Keratinocyte (primary cell): Measurements from ENCODE around the gene GIMAP7. TPM values are rescaled to one million over a fixed set of nuclear protein-coding genes. Genes with fewer than 3 reads are reported as not detected.

ENCODE experiments used
- DNase-seq: peaks from one replicate; pipeline ENCODE4 v3.0.0-alpha.2; 2011; ENCODE audit warnings: low read depth, missing footprints, low spot score
- FAIRE-seq: peaks from 2 replicates; lab custom pipeline; 2011; peaks lifted over from hg19 to GRCh38; lab: Jason Lieb, UNC
- H2AFZ ChIP-seq: 2 replicates; pipeline ENCODE4 v1.6.0; 2012; ENCODE audit warnings: low read length, control low read depth, inconsistent platforms; ENCODE audit not compliant: control insufficient read depth
- H3K27ac ChIP-seq: 2 replicates; pipeline ENCODE4 v1.5.1; 2011; ENCODE audit warnings: low read length; ENCODE audit not compliant: control insufficient read depth, insufficient read depth
- H3K27me3 ChIP-seq: 3 replicates; pipeline ENCODE4 v1.6.0; 2011; ENCODE audit warnings: low read length; ENCODE audit not compliant: control insufficient read depth, insufficient read depth; ENCODE audit errors: extremely low read depth
- H3K36me3 ChIP-seq, 2 experiments: 2 replicates in 1 of 2; 3 replicates in 1 of 2; pipeline ENCODE4 v1.5.1; 2011; ENCODE audit warnings: low read length in 2 of 2, mild to moderate bottlenecking in 1 of 2; ENCODE audit not compliant: control insufficient read depth in 2 of 2, insufficient read depth in 2 of 2; ENCODE audit errors: extremely low read depth in 1 of 2
- H3K4me1 ChIP-seq: 3 replicates; pipeline ENCODE4 v1.5.1; 2011; ENCODE audit warnings: low read length; ENCODE audit not compliant: control insufficient read depth, insufficient read depth; ENCODE audit errors: extremely low read depth
- H3K4me2 ChIP-seq: 3 replicates; pipeline ENCODE4 v1.6.0; 2011; ENCODE audit warnings: low read depth, low read length; ENCODE audit not compliant: control insufficient read depth, insufficient read depth; ENCODE audit errors: extremely low read depth
- H3K4me3 ChIP-seq, 3 experiments: fragments of 200-600 bp in 1 of 3; sonication (generic) in 1 of 3; 2 replicates in 2 of 3; 3 replicates in 1 of 3; pipeline ENCODE4 v1.5.1; 2011 to 2016; ENCODE audit warnings: low read length in 3 of 3, mild to moderate bottlenecking in 3 of 3, control low read depth in 2 of 3, inconsistent platforms in 1 of 3, low read depth in 1 of 3, mixed read lengths in 1 of 3, mixed run types in 1 of 3, moderate library complexity in 1 of 3; ENCODE audit not compliant: control insufficient read depth in 2 of 3, insufficient read depth in 2 of 3; ENCODE audit errors: extremely low read depth in 1 of 3
- H3K79me2 ChIP-seq: 2 replicates; pipeline ENCODE4 v1.6.0; 2012; ENCODE audit warnings: low read length; ENCODE audit not compliant: control insufficient read depth, insufficient read depth
- H3K9ac ChIP-seq: 3 replicates; pipeline ENCODE4 v1.6.0; 2011; ENCODE audit warnings: low read length; ENCODE audit not compliant: control insufficient read depth, insufficient read depth; ENCODE audit errors: extremely low read depth
- H3K9me1 ChIP-seq: 3 replicates; pipeline ENCODE4 v1.6.0; 2011; ENCODE audit warnings: low read length; ENCODE audit not compliant: control insufficient read depth, insufficient read depth; ENCODE audit errors: extremely low read depth
- H3K9me3 ChIP-seq: 2 replicates; pipeline ENCODE4 v1.5.1; 2012; ENCODE audit warnings: low read depth, low read length; ENCODE audit not compliant: control insufficient read depth
- H4K20me1 ChIP-seq: 3 replicates; pipeline ENCODE4 v1.6.0; 2011; ENCODE audit warnings: low read length; ENCODE audit not compliant: control insufficient read depth, insufficient read depth; ENCODE audit errors: extremely low read depth
- EZH2 ChIP-seq: IDR thresholded peaks from one replicate; pipeline ENCODE4 v1.6.1; 2012; ENCODE audit warnings: inconsistent platforms, mild to moderate bottlenecking, low read length, moderate library complexity
- dilution Hi-C: fragments of 300-500 bp; cut with MboI; formaldehyde crosslinking; loops from one replicate; pipeline ENCODE4 v1.7.0; 2020; ENCODE audit warnings: low sequenced_read_pairs; ENCODE audit not compliant: extremely low pct_ligation_motif_present
- polyA plus RNA-seq, 5 experiments: library from polyadenylated mRNA; depleted of rRNA in 3 of 5; stranded (reverse) in 3 of 5; stranded (forward) in 1 of 5; unstranded in 1 of 5; fragments of >200 nt; gene quantifications; 1 replicate in 1 of 5; 2 replicates in 3 of 5; 3 replicates in 1 of 5; pipeline versions ENCODE4 v1.2.1 to v1.2.3, GENCODE V29; 2011 to 2012; ENCODE audit warnings: missing spikeins in 2 of 5, low read depth in 1 of 5, low replicate concordance in 1 of 5
- TF ChIP-seq, protein P1 (sequence below), 3 experiments: IDR thresholded peaks in 1 of 3; conservative IDR thresholded peaks in 1 of 3; optimal IDR thresholded peaks in 1 of 3; 2 replicates in 2 of 3; 3 replicates in 1 of 3; pipeline versions ENCODE3 to v1.5.1; 2011; ENCODE audit warnings: low read length in 3 of 3, mild to moderate bottlenecking in 3 of 3, moderate library complexity in 2 of 3, control low read depth in 1 of 3, inconsistent platforms in 1 of 3; ENCODE audit not compliant: insufficient read depth in 2 of 3; ENCODE audit errors: extremely low read depth in 1 of 3

The GIMAP7 gene
- polyA plus RNA-seq, 1 donor (not counting 4 experiments of a cell fraction or from before 2014, with no cell fraction given): not detected

DNA sequence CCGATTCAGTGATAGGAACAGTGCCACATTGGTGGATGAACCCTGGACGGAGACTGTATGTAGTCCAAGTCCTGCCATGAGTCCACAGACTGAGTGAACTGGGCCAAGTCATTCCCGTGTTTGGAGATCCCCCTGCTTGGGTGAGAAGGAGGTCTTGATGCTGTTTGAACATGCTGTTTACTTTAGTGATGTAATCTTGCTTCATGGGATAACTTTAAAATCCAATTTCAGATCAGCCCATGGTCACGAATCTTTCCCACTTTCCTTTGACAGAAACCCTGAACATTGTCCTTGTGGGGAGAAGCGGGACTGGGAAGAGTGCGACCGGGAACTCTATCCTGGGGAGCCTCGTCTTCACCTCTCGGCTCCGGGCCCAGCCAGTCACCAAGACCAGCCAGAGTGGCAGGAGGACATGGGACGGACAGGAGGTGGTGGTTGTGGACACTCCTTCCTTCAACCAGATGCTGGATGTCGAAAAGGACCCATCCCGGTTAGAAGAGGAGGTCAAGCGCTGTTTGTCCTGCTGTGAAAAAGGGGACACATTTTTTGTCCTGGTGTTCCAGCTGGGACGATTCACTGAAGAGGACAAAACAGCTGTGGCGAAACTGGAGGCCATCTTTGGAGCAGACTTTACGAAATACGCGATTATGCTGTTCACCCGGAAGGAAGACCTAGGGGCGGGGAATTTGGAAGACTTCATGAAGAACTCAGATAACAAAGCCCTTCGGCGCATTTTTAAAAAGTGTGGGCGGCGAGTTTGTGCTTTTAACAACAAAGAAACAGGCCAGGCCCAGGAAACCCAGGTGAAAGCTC is 37.6 kb upstream of the GIMAP7 start:
- H2AFZ ChIP-seq: no peak overlapping the region
- no peaks in the 10 kb centered on the region for H3K27me3 ChIP-seq
- dilution Hi-C loops: no loop called here
- H3K36me3 ChIP-seq: no peaks in the 10 kb centered on the region
- no peaks in the 10 kb centered on the region for H4K20me1 ChIP-seq
- FAIRE-seq: no peak
- no peak overlapping the region for H3K4me2 ChIP-seq
- no peak overlapping the region for H3K4me3 ChIP-seq
- no peaks in the 10 kb centered on the region for H3K9me3 ChIP-seq
- H3K4me1 ChIP-seq: peaks cover 21% of the 10 kb centered on the region
- H3K9ac ChIP-seq: no peak overlapping the region
- no peaks in the 10 kb centered on the region for H3K79me2 ChIP-seq
- TF ChIP-seq EZH2: no peak
- TF ChIP-seq, protein P1, sequence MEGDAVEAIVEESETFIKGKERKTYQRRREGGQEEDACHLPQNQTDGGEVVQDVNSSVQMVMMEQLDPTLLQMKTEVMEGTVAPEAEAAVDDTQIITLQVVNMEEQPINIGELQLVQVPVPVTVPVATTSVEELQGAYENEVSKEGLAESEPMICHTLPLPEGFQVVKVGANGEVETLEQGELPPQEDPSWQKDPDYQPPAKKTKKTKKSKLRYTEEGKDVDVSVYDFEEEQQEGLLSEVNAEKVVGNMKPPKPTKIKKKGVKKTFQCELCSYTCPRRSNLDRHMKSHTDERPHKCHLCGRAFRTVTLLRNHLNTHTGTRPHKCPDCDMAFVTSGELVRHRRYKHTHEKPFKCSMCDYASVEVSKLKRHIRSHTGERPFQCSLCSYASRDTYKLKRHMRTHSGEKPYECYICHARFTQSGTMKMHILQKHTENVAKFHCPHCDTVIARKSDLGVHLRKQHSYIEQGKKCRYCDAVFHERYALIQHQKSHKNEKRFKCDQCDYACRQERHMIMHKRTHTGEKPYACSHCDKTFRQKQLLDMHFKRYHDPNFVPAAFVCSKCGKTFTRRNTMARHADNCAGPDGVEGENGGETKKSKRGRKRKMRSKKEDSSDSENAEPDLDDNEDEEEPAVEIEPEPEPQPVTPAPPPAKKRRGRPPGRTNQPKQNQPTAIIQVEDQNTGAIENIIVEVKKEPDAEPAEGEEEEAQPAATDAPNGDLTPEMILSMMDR (optimal IDR thresholded peaks at IDR 0.05 in 1 of 3, IDR thresholded peaks at IDR 0.05 in 1 of 3, conservative IDR thresholded peaks at IDR 0.05 in 1 of 3; ENCODE audit: extremely low read depth in 1 of 3, insufficient read depth in 2 of 3, low read length in 3 of 3): no peak
- H3K9me1 ChIP-seq: no peaks in the 10 kb centered on the region
- no peak for DNase-seq
- no peak overlapping the region for H3K27ac ChIP-seq

DNA sequence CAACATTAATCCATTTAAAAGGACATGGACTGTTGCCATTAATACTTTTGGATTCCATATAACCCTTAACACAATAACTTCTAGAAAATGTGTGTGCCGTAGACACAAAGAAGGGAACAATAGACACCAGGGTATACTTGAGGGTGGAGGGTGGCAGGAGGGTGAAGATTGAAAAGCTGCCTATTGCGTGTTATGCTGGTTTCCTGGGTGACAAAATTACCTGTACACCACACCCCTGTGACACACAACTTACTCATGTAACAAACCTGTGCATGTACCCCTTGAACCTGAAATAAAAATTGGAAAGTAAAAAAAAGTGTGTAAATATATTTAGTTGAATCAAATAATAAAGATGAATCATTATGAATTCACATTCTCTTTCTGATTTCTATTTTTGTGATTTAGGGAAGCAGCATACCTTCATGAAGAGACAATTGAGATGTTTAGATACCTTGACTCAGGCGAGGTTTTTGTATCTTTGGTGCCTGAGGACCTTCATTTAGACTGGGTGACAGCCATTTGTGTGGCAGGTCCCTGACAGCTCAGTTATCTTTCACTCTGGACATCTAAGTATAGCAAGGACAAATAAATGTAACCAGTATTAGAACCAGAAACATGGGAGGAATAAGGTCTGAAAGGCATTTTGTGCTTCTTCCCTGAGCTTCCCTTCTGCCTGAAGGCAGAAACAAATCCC is 35.5 kb upstream of the GIMAP7 start:
- Histone ChIP-seq H3K4me2 (peak overlapping the region; percentile 65), H3K9me1 (no peaks in the 10 kb centered on the region), H3K27ac (peak overlapping the region; percentile 85), H2AFZ (peak overlapping the region; percentile 58), H3K4me1 (peaks cover 21% of the 10 kb centered on the region), H3K4me3 (no peak overlapping the region), H3K36me3 (no peaks in the 10 kb centered on the region), H4K20me1 (no peaks in the 10 kb centered on the region), H3K9ac (peak overlapping the region; percentile 45), H3K9me3 (no peaks in the 10 kb centered on the region), H3K79me2 (no peaks in the 10 kb centered on the region), H3K27me3 (no peaks in the 10 kb centered on the region)
- dilution Hi-C loops: no loop called here
- DNase-seq (peak; percentile 57), FAIRE-seq (peak; percentile 64)
- TF ChIP-seq EZH2: no peak
- TF ChIP-seq, protein P1 (optimal IDR thresholded peaks at IDR 0.05 in 1 of 3, IDR thresholded peaks at IDR 0.05 in 1 of 3, conservative IDR thresholded peaks at IDR 0.05 in 1 of 3; ENCODE audit: extremely low read depth in 1 of 3, insufficient read depth in 2 of 3, low read length in 3 of 3): no peak
